ENCODE measurements around the gene RIN1.

Gene RIN1

GRCh38 chr11:66317723-66318599, 18.3 kb downstream of the RIN1 start:
- H3K27ac ChIP-seq (ENCODE audit: low read depth, low read length), result peak overlapping the region; percentile 26
- peak overlapping the region; percentile 62 for H3K18ac ChIP-seq (ENCODE audit: low read length)
- peak overlapping the region; percentile 41 for H3K9ac ChIP-seq (ENCODE audit: low read length)
- H4K8ac ChIP-seq (ENCODE audit: low read depth, low read length), result no peak overlapping the region
- peak overlapping the region; percentile 18 for H2BK5ac ChIP-seq (ENCODE audit: low read length)
- no peak overlapping the region for H2BK15ac ChIP-seq (replicated peaks; ENCODE audit: low read depth)
- H3K79me1 ChIP-seq (ENCODE audit: low read length), result no peaks in the 10 kb centered on the region
- no peaks in the 10 kb centered on the region for H3K79me2 ChIP-seq (ENCODE audit: control insufficient read depth, insufficient read depth, low read length)
- peak overlapping the region; percentile 74 for H2AK5ac ChIP-seq (ENCODE audit: low read length)
- H4K5ac ChIP-seq (ENCODE audit: low read length), result peak overlapping the region; percentile 52
- peak; percentile 80 for DNase-seq
- peaks cover 16% of the 10 kb centered on the region for H3K4me1 ChIP-seq (ENCODE audit: control insufficient read depth, low read depth, low read length)
- H3K4me3 ChIP-seq (ENCODE audit: low read length), result no peak overlapping the region
- peak overlapping the region; percentile 75 for H3K4ac ChIP-seq (ENCODE audit: low read depth, low read length)
- H3K27me3 ChIP-seq (ENCODE audit: insufficient read depth, low read length, poor library complexity), result no peaks in the 10 kb centered on the region
- H3K36me3 ChIP-seq (ENCODE audit: control insufficient read depth, insufficient read depth, low read length), result no peaks in the 10 kb centered on the region
- H3K23ac ChIP-seq (ENCODE audit: low read length), result no peak overlapping the region
- no peak overlapping the region for H2BK120ac ChIP-seq (ENCODE audit: low read depth, low read length)
- H3K56ac ChIP-seq (ENCODE audit: low read length), result peak overlapping the region; percentile 77
- WGBS (ENCODE audit: extremely low coverage, insufficient coverage, low lambda C conversion rate), result no CpG with 5 or more reads among the region's 16 CpGs
- no peak overlapping the region for H3K4me2 ChIP-seq (ENCODE audit: low read length)

DNA sequence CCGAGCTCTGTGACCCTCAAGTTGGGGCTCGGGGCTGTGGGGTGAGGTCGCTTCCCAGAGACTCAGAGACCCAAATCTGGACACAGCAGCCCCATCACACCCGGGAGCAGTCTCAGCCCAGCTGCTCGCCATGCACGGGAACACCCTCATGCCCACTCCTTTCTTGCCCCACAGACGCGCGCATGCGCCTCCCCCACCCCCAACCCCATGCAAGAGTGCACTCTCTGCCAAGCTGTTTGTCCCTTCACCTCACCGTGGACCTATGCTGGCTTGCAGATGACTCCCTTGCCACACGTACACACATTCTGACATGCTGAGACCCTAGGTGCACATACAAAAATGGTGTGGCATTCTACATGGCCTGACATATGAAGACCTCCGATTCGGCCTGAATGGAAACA, 18.9 kb downstream of the RIN1 start:
- Histone ChIP-seq H3K4me1 (ENCODE audit: control insufficient read depth, low read depth, low read length) (peaks cover 16% of the 10 kb centered on the region), H3K4ac (ENCODE audit: low read depth, low read length) (peak overlapping the region; percentile 75), H3K79me2 (ENCODE audit: control insufficient read depth, insufficient read depth, low read length) (no peaks in the 10 kb centered on the region), H4K8ac (ENCODE audit: low read depth, low read length) (no peak overlapping the region), H3K9ac (ENCODE audit: low read length) (peak overlapping the region; percentile 25), H3K4me3 (ENCODE audit: low read length) (no peak overlapping the region), H3K27ac (ENCODE audit: low read depth, low read length) (peak overlapping the region; percentile 7), H2BK15ac (replicated peaks; ENCODE audit: low read depth) (no peak overlapping the region), H3K79me1 (ENCODE audit: low read length) (no peaks in the 10 kb centered on the region), H3K36me3 (ENCODE audit: control insufficient read depth, insufficient read depth, low read length) (no peaks in the 10 kb centered on the region), H3K4me2 (ENCODE audit: low read length) (peak overlapping the region; percentile 18), H2AK5ac (ENCODE audit: low read length) (no peak overlapping the region), H3K27me3 (ENCODE audit: insufficient read depth, low read length, poor library complexity) (no peaks in the 10 kb centered on the region), H4K5ac (ENCODE audit: low read length) (no peak overlapping the region), H3K23ac (ENCODE audit: low read length) (no peak overlapping the region), H3K18ac (ENCODE audit: low read length) (peak overlapping the region; percentile 62), H3K56ac (ENCODE audit: low read length) (peak overlapping the region; percentile 77), H2BK120ac (ENCODE audit: low read depth, low read length) (no peak overlapping the region), H2BK5ac (ENCODE audit: low read length) (peak overlapping the region; percentile 37)
- no CpG with 5 or more reads among the region's 14 CpGs for WGBS (ENCODE audit: extremely low coverage, insufficient coverage, low lambda C conversion rate)
- DNase-seq, result peak; percentile 48

DNA sequence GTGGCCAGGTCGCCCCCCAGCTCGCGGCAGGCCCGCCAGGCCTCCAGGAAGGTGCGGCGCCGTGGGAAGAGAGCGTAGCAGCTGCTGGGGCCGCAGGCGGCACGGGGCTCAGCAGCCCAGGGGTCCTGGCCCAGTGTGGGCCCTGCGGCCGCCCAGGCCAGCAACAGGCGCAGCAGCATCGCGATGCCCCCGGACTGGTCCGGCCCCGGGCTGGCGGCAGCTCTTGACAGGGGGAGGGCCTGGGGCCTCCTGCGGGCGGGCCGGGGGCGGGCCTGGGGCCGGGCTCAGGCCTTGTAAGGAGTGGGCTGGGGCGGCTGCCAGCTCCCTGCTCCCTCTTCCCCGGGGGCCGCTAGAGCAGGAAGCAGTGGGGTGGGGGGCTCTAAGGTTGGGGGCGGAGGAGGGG, 19.4 kb downstream of the RIN1 start, which contains the start of gene CD248:
Gene CD248 (minus strand): TSS at position 196 of the 403 bp plus-strand sequence. CDS start 17 bp downstream, at position 179.
- Histone ChIP-seq H2BK5ac (ENCODE audit: low read length) (peak within 1 kb of the TSS; percentile 37), H3K23ac (ENCODE audit: low read length) (no peak within 1 kb of the TSS), H3K4me2 (ENCODE audit: low read length) (peak within 1 kb of the TSS; percentile 18), H3K79me2 (ENCODE audit: control insufficient read depth, insufficient read depth, low read length) (no peaks in the 10 kb centered on the region), H3K9ac (ENCODE audit: low read length) (peak within 1 kb of the TSS; percentile 59), H4K5ac (ENCODE audit: low read length) (no peak within 1 kb of the TSS), H3K4ac (ENCODE audit: low read depth, low read length) (peak within 1 kb of the TSS; percentile 75), H2BK120ac (ENCODE audit: low read depth, low read length) (no peak within 1 kb of the TSS), H3K4me1 (ENCODE audit: control insufficient read depth, low read depth, low read length) (peaks cover 16% of the 10 kb centered on the region), H3K27ac (ENCODE audit: low read depth, low read length) (peak within 1 kb of the TSS; percentile 7), H4K8ac (ENCODE audit: low read depth, low read length) (no peak within 1 kb of the TSS), H2AK5ac (ENCODE audit: low read length) (no peak within 1 kb of the TSS), H3K56ac (ENCODE audit: low read length) (peak within 1 kb of the TSS; percentile 77), H3K79me1 (ENCODE audit: low read length) (no peaks in the 10 kb centered on the region), H2BK15ac (replicated peaks; ENCODE audit: low read depth) (no peak within 1 kb of the TSS), H3K4me3 (ENCODE audit: low read length) (no peak within 1 kb of the TSS), H3K36me3 (ENCODE audit: control insufficient read depth, insufficient read depth, low read length) (no peaks in the 10 kb centered on the region), H3K27me3 (ENCODE audit: insufficient read depth, low read length, poor library complexity) (no peaks in the 10 kb centered on the region), H3K18ac (ENCODE audit: low read length) (peak within 1 kb of the TSS; percentile 62)
- DNase-seq, result peak; percentile 70
- no CpG with 5 or more reads among the region's 29 CpGs for WGBS (ENCODE audit: extremely low coverage, insufficient coverage, low lambda C conversion rate)

DNA sequence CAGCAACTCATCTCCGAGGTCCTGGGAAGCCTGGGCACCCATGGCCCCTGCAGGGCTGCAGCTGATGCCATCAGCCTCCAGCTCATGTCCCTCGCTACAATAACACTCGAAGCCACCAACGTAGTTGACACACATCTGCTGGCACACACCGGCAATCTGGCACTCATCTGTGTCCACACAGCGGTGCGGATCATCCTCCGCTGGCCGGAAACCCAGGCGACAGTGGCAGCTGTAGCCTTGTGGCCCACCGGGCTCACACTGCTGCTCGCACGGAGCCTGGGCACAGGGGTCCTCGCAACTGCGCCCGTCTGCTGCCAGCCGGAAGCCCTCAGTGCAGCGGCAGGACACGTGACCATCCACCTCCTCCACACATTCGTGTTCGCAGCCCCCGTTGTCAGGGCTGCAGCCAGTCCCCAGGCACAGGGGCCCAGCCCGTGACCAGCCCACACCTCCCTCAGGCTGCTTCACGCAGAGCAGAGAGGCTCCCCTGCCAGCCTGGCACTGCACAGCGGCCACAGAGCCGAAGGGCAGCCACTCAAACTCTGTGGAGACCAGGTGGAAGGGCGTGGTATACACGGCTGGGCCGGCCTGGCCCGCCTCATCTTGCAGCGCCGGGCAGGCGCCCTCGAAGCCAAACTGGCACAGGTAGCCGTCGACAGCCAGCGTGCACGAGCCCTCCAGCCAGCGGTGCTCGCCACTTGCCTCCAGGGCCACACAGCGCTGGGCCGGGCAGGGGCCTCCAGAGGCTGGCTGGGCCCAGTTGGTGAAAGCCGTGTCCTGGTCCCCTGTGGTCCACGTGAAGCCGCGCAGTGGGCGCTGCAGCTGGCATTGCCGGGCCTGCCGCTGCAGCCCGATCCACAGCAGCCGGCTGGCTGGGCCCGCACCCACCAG, 20.1 kb downstream of the RIN1 start:
- Histone ChIP-seq H2BK15ac (replicated peaks; ENCODE audit: low read depth) (no peak overlapping the region), H3K4ac (ENCODE audit: low read depth, low read length) (no peak overlapping the region), H3K4me1 (ENCODE audit: control insufficient read depth, low read depth, low read length) (peaks cover 16% of the 10 kb centered on the region), H3K4me2 (ENCODE audit: low read length) (no peak overlapping the region), H2AK5ac (ENCODE audit: low read length) (no peak overlapping the region), H3K56ac (ENCODE audit: low read length) (peak overlapping the region; percentile 76), H3K79me2 (ENCODE audit: control insufficient read depth, insufficient read depth, low read length) (no peaks in the 10 kb centered on the region), H3K23ac (ENCODE audit: low read length) (no peak overlapping the region), H3K27me3 (ENCODE audit: insufficient read depth, low read length, poor library complexity) (no peaks in the 10 kb centered on the region), H3K36me3 (ENCODE audit: control insufficient read depth, insufficient read depth, low read length) (no peaks in the 10 kb centered on the region), H4K5ac (ENCODE audit: low read length) (no peak overlapping the region), H3K27ac (ENCODE audit: low read depth, low read length) (no peak overlapping the region), H2BK120ac (ENCODE audit: low read depth, low read length) (no peak overlapping the region), H2BK5ac (ENCODE audit: low read length) (no peak overlapping the region), H3K18ac (ENCODE audit: low read length) (no peak overlapping the region), H4K8ac (ENCODE audit: low read depth, low read length) (no peak overlapping the region), H3K79me1 (ENCODE audit: low read length) (no peaks in the 10 kb centered on the region), H3K9ac (ENCODE audit: low read length) (peak overlapping the region; percentile 59), H3K4me3 (ENCODE audit: low read length) (no peak overlapping the region)
- no CpG with 5 or more reads among the region's 52 CpGs for WGBS (ENCODE audit: extremely low coverage, insufficient coverage, low lambda C conversion rate)
- no peak for DNase-seq

DNA sequence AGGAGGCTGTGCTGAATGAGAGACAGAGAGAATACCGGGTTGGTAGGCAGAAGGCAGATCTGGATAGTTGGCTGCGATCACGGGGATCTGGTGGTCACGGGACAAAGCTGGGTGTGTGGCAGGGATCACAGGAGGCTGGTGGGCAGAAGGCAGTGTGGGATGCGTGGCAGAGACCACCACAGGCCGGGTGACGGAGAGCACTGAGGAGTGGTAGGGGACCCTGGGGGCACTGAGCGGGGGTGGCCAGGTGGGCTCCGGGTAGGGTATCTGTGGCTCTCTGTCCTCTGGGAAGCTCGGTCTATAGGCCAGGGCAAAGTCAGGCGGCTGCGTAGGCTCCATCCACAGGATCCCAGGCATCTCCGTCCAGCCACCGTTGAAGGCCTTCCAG, 20.7 kb downstream of the RIN1 start:
- H3K27me3 ChIP-seq (ENCODE audit: insufficient read depth, low read length, poor library complexity), result no peaks in the 10 kb centered on the region
- no peak for DNase-seq
- H3K79me2 ChIP-seq (ENCODE audit: control insufficient read depth, insufficient read depth, low read length), result no peaks in the 10 kb centered on the region
- H3K4me3 ChIP-seq (ENCODE audit: low read length), result no peak overlapping the region
- no peaks in the 10 kb centered on the region for H3K79me1 ChIP-seq (ENCODE audit: low read length)
- no peak overlapping the region for H3K4ac ChIP-seq (ENCODE audit: low read depth, low read length)
- H3K56ac ChIP-seq (ENCODE audit: low read length), result no peak overlapping the region
- no peak overlapping the region for H3K18ac ChIP-seq (ENCODE audit: low read length)
- no CpG with 5 or more reads among the region's 14 CpGs for WGBS (ENCODE audit: extremely low coverage, insufficient coverage, low lambda C conversion rate)
- H3K9ac ChIP-seq (ENCODE audit: low read length), result no peak overlapping the region
- H3K4me2 ChIP-seq (ENCODE audit: low read length), result no peak overlapping the region
- no peak overlapping the region for H2AK5ac ChIP-seq (ENCODE audit: low read length)
- H2BK5ac ChIP-seq (ENCODE audit: low read length), result no peak overlapping the region
- H2BK15ac ChIP-seq (replicated peaks; ENCODE audit: low read depth), result no peak overlapping the region
- no peak overlapping the region for H3K27ac ChIP-seq (ENCODE audit: low read depth, low read length)
- peaks cover 16% of the 10 kb centered on the region for H3K4me1 ChIP-seq (ENCODE audit: control insufficient read depth, low read depth, low read length)
- H2BK120ac ChIP-seq (ENCODE audit: low read depth, low read length), result no peak overlapping the region
- no peaks in the 10 kb centered on the region for H3K36me3 ChIP-seq (ENCODE audit: control insufficient read depth, insufficient read depth, low read length)
- H4K8ac ChIP-seq (ENCODE audit: low read depth, low read length), result no peak overlapping the region
- H4K5ac ChIP-seq (ENCODE audit: low read length), result no peak overlapping the region
- H3K23ac ChIP-seq (ENCODE audit: low read length), result no peak overlapping the region
